DLD1 (cell line): ENCODE data around the gene GLI1.
"Not testable (repeated sequence)": the region's sequence is repeated elsewhere in the genome, so short reads cannot be mapped to it uniquely, and the experiment has no call there.

Experiments
- in situ Hi-C: cut with HindIII; loops from 2 replicates; pipeline ENCODE4 v1.10.0; 2017; ENCODE audit warnings: low sequenced_read_pairs

GLI1 gene

DNA sequence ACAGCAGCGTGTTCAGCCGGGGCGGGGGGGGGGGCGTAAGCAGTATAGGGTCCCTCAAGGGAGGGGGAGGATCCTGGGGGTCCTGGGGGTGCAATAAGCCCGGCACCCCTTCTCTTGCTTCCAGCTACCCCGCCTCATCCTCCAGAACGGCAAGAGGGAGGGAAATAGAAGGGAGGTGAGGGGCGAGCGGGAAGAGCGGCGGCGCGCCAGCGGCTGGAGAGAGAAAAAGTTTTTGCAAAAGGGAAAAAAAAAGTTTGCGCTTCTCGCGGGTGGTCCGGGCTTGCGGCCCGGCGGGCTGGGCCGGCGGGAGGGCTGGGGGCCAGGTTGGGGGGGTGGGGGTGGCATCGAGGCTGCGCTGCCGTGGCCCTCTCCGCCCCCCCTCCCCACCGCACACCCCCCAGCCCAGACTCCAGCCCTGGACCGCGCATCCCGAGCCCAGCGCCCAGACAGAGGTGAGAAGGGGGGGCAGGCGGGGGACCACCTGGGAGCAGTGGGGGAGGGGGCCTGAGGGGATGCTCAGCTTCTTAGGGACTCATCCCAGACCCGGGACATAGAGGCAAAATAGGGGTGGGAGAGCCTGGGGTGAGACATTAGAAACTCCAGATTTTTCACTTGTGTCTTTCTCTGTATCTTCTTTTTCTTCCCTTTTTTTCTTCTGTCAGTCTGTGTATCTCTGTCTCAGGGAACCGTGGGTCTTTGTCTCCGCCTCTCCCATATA lies at the start of gene GLI1:
Gene GLI1 (plus strand): TSS at position 36 of the 718 bp plus-strand sequence. CDS start 3,907 bp downstream, outside the sequence.
- in situ Hi-C loops: no loop called here

DNA sequence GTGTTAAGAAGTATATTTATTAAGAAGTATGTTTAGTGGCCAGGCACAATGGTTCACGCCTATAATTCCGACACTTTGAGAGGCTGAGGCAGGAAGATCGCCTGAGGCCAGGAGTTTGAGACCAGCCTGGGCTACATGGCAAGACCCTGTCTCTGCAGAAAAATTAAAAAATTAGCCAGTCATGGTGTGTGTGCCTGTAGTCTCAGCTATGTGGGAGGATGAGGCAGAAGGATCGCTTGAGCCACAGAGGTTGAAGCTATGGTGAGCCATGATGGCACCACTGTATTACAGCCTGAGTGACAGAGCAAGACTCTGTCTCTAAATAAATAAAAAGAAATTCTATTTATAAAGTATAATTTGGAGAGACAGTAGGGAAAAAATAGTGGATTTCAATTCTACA lies 49.1 kb upstream of the GLI1 start:
- in situ Hi-C loops: no loop called here

DNA sequence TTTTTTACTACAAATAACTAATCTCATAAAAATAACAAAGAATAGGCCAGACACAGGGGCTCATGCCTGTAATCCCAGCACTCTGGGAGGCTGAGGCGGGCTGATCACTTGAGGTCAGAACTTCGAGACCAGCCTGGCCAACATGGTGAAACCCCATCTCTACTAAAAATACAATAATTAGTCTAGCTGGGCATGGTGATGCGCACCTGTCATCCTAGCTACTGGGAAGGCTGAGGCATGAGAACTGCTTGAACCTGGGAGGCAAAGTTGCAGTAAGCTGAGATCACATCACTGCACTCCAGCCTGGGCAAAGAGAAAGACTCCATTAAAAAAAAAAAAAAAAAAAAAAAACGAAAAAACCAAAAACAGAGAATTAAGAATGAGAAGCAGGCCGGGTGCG lies 45.4 kb upstream of the GLI1 start:
- in situ Hi-C loops: not testable (repeated sequence)

DNA sequence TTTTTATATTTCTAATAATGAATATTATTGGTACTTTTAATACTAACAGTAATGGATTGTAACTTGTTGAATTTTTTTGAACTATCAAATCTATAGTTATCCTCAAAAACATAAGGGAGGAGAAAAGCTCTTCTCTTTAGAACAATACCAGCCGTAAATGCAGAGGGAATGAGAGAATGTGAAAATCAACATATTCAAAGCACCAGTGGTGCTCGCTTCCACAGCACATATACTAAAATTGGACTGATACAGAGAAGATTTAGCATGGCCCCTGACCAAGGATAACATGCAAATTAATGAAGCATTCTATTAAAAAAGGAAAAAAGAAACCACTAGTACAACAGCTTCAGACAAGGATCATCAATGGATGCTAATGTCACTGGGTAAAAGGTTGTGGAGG lies 44.5 kb upstream of the GLI1 start:
- in situ Hi-C loops: no loop called here

DNA sequence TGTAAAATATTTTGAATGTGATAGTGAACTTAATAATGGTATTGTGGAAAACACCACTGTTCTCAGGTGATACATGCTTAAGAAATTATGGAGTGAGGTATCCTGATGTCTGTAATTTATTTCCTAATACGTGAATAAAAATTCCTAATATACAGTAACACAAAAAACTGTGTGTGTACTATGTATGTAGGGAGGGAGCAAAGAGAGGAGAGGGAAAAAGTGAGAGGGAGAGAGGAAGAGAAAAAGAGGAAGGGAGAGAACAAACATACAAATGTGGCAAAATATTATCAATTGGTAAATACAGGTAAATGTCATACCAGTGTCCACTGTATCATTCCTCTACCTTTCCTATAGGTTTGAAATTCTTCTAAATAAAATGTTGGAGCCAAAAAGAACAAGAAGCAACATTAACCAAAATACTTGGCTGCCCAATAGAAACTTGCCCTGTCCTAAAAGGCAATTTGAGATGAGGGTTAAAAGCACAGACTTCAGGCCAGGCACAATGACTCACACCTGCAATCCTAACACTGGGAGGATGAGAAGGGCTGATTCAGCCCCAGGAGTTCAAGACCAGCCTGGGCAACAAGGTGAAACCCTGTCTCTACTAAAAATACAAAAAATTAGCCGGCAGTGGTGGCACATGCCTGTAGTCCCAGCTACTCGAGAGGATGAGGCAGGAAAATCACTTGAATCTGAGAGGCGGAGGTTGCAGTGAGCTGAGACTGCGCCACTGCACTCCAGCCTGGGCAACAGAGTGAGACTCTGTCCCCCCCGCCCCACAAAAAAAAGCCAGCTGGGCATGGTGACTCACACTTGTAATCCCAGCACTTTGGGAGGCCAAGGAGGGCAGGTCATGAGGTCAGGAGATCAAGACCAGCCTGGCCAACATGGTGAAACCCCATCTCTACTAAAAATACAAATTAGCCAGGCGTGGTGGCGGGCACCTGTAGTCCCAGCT lies 43.3 kb upstream of the GLI1 start:
- in situ Hi-C loops: no loop called here

DNA sequence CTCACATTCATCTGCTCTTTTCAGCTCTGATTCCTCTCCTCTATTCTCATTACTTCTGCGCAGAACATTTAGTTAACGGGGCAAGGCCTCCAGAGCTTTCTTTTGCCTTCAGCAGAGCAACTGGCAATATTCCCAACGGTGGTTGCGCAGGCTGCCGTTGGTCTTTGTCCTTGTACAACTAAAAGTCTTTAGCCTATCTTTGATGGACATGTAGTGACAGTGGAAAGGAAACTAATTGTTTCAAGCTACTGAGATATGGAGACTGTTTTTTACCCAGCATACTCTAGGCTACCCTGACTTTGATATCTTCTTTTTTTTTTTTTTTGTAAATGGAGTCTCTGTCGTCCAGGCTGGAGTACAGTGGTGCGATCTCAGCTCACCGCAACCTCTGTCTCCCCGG lies 41.3 kb upstream of the GLI1 start:
- in situ Hi-C loops: no loop called here

DNA sequence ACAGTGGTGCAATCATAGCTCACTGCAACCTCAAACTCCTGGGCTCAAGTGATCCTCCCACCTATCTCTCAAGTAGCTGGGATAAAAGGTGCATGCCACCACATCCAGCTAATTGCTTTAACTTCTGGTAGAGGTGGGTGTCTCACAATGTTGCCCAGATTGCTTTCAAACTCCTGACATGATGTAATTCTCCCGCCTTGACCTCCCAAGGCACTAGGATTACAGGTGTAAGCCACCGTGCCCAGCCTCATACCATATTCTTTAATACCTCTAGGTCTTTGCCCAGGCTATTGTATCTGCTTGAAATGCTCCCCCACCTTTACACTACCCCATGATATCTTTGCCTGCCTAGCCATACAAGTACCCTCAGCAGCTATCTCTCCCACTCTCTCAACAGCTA lies 40.1 kb upstream of the GLI1 start:
- in situ Hi-C loops: no loop called here

DNA sequence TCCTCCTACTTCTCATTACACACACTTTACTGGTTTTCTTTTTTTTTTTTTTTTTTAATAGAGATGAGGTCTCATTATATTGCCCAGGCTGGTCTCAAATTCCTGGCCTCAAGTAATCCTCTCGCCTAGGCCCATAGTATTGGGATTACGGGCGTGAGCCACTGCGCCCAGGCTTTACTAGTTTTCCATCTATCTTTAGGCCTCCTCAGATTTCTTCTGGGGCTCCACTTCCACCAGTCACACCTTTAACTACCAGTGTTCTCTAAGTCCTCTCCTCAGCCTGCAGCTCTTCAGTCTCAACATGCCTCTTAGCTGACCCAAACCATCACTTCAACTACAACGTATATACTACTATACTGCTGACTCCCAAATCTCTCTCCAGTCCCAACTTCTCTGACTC lies 39.1 kb upstream of the GLI1 start:
- in situ Hi-C loops: no loop called here

DNA sequence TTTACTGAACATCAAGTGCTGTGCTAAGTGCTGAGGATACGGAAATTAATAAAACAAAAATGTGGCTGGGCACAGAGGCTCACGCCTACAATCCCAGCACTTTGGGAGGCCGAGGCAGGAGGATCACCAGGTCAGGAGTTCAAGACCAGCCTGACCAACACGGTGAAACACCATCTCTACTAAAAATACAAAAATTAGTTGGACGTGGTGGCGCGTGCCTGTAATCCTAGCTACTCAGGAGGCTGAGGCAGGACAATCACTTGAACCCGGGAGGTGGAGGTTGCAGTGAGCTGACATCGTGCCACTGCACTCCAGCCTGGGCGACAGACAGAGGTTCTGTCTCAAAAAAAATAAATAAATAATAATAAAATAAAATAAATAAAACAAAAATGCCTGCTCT lies 32.6 kb upstream of the GLI1 start:
- in situ Hi-C loops: not testable (repeated sequence)

DNA sequence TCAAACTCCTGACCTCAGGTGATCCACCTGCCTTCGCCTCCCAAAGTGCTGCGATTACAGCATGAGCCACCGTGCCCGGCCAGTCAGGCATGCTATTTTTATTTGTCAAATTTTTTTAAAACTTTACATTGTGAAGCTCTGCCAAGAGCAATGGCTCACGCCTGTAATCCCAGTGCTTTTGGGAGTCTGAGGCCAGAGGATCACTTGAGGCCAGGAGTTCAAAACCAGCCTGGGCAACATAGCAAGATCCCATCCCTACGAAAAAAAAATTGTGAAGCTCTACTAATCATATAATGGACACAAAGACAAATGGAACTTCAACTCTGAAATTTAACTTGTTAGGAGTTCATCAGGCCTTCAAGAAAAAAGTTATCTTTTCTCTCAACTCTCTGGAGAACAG lies 30.6 kb upstream of the GLI1 start:
- in situ Hi-C loops: no loop called here

DNA sequence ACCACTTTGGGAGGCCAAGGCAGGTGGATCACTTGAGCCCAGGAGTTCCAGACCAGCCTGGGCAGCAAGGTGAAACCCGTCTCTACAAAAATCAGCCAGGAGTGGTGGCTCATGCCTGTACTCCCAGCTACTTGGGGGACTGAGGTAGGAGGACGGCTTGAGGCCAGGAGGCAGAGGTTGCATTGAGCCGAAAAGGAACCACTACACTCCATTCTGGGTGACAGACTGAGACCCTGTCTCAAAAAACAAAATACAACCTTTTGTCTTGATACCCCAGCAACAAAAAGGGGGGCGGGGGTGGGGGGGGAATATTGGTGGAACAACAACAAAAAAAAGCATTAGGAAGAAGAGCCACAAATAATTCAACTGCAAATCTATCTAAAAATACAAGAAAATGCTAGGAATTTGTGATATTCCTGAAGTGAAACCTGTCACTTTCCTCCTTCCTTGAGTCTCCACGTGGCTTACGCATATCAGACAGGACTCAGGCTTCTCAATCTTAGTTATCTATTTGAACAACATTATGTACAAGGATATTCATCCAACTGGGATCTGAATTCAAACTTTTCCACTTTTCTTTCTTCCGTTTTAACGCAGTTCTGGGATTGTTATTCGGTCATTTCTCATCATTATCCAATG lies 30.0 kb upstream of the GLI1 start:
- in situ Hi-C loops: no loop called here

DNA sequence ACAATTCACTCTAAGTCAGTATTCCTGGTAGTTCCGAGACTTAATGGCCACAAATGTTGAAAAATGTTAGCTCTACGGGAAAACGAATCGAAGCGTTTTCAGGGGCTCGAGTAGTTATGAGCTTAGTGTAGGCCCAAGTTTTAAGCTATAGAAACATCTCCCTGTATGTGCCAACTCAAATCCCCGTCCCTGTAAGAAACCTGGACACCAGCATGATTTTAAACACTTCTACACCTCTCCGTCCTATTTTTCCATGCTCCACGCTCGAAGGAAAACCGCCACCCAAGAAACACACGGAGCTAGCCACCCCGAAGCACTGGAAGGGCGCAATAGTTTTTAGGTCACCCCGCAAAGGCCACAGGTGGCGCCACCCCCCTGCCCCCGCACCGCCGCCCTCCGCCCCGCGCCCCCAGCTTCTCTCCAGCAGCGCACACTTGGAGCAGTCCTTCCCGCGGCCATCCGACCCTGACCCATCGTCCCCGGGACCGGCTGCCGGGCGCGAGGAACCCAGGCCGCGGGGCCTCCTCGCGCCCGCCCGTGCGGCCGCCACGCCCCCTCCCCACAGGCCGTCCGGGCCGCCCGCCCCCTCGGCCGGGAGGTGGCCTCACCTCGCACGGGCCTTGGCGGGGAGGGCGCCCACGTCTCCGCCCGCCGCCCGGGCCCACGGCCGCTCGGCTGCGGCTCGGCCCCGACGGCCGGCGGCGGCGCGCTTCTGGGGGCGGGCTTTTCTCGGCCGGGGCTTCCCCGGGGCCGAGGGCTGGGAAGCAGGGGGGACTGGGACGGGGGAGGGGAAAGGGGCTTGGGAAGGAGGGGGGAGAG lies 29.3 kb upstream of the GLI1 start:
- in situ Hi-C loops: no loop called here

DNA sequence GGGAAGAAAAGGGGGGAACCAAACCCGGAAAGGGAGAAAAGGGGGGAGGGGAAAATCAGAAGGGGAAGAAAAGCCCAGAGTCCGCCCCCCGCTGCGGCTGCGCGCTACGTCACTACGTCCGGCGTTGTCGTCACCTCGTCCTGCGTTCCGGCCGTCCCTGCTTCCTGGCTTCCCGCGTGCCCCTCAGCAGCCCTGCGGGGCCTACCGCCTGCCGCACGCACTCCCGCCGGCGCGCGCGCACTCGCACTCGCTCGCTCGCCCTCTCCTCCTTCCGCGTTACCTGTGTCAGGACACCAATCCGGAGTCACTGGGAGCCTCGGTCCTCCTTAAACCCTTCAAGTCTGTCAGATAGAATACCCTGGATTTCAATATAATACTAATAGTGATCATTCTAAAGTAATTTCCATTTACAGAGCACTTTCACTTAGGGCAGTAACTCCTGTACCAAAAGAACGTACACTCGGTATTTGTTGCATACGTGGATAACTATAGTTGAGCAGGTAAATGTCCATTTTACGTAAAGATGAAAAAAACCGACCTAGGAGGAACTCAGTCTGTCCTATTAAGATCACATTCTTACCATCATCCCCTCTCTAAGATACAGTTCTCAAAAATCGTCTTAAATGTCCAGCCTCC lies 28.5 kb upstream of the GLI1 start, which contains the start of gene R3HDM2:
Gene R3HDM2 (minus strand): TSS at position 113 of the 636 bp plus-strand sequence. CDS start 120,615 bp downstream, outside the sequence.
- in situ Hi-C loops: no loop called here

DNA sequence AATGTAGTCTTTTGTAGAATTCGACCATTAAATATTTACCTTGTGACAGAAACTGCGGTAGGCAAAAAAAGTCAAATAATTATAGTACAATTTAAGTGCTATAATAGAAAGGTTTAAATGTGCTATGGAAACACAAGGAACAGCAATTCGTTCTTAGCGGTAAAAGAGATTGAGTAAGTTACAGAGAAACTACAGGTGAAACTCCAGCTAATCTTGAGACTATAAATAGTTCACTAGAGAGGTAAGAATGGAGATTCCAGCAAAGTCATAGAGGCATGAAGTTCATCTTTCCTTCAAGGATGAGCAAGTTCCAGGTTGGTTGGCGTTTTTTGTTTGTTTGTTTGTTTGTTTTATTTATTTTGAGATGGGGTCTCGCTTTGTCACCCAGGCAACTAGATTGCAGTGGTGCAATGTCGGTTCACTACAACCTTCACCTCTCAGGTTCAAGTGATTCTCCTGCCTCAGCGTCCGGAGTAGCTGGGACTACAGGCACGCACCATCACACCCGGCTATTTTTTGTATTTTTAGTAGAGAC lies 27.9 kb upstream of the GLI1 start:
- in situ Hi-C loops: no loop called here

DNA sequence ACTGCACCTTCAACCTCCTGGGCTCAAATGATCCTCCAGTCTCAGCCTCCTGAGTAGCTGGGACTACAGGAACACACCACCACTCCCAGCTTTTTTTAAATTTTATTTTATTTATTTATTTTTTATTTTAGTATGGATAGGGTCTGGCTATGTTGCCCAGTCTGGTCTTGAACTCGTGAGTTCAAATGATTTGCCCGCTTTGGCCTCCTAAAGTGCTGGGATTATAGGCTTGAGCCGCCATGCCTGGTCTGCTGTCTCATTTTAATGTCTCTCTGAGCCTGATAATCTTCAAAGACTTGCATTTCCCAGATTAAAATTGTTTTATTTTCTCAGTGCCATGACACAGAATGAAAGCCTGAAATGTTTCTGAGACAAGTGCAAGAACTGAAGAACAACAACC lies 26.2 kb upstream of the GLI1 start:
- in situ Hi-C loops: no loop called here

DNA sequence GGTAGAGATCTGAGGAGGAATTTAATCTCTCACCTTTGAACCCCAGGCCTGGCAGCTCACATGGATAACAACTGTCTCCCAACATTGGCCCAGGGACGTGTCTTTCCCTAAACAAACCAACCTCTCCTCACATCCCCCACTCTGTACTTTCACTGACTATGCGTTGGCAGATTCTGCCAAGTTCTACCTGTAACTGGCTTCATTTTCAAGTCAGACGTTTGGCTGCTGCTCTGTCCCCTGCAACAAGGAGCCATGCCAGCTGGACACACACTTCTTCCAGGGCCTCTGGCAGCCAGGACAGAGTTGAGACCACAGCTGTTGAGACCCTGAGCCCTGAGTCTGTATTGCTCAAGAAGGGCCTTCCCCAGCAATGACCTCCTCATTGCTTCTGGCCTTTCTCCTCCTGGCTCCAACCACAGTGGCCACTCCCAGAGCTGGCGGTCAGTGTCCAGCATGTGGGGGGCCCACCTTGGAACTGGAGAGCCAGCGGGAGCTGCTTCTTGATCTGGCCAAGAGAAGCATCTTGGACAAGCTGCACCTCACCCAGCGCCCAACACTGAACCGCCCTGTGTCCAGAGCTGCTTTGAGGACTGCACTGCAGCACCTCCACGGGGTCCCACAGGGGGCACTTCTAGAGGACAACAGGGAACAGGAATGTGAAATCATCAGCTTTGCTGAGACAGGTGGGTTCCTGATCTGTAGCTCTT lies 24.9 kb upstream of the GLI1 start, which contains the start of gene INHBC:
Gene INHBC (plus strand): TSS at position 268 of the 707 bp plus-strand sequence. CDS start 103 bp downstream, at position 371.
- in situ Hi-C loops: no loop called here

DNA sequence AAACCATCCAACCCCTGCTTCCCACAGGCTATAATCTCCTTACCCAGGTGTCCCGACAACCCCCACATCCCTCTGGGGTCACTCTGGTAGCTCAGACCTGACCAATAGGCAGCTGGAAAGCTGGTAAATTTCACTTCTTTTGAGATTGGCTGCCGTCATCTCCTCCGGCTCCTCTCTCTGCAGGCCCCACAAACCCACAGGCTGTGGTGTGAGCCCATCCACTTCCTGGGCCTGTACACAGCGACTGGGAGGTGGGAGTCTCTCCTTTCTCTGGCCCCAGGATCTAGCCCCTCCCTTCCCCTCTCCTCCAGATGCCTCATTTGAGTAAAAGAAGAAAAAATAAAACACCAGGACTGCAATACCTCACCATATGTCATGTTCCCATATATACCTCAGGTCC lies 24.3 kb upstream of the GLI1 start:
- in situ Hi-C loops: no loop called here

DNA sequence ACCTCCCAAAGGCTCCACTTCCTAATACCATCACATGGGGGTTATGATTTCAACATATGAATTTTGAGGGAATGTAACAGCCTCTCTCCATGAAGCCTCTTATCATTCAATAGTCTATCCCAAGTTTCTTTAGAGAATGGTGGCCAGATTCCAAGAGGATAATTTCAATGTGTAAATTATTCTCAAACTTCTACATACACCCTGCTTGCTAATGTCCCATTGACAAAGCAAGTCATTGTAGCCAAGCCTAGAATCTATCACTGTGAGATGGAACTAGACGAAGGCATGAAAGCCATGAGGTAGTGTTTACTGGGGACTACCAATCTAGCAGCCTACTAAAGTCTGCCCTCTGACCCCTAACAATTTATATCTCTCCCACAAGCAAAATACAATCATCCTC lies 21.2 kb upstream of the GLI1 start:
- in situ Hi-C loops: no loop called here

DNA sequence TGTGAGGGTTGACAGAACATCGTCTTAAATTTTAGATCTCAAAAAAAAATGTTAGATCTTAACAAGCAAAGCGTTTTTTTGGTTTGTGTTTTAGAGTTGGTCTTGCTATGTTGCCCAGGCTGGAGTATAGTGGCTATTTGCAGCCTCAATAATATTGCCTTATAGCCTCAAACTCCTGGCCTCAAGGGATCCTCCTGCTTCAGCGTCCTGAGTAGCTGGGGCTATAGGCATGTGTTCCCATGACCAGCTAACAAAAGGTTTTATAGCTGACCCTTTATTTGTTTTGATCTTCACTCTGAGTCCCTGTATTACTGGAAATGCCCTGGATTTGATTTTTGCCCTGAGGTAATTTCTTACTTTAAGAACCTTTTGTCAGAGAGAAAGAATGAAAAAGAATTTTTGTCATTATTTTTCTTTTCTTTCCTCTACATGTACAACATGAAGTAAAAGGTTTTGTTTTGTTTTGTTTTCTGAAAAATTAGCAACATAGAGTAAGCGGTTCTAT lies 19.8 kb upstream of the GLI1 start:
- in situ Hi-C loops: no loop called here
